UCSD-AML1 (cell line): Measurements from ENCODE around the gene RNASEL.

Experiments
- DNase-seq: peaks from one replicate; lab custom pipeline; 2025; ENCODE audit not compliant: unreplicated experiment; lab: John Stamatoyannopoulos, UW

Gene RNASEL, protein sequence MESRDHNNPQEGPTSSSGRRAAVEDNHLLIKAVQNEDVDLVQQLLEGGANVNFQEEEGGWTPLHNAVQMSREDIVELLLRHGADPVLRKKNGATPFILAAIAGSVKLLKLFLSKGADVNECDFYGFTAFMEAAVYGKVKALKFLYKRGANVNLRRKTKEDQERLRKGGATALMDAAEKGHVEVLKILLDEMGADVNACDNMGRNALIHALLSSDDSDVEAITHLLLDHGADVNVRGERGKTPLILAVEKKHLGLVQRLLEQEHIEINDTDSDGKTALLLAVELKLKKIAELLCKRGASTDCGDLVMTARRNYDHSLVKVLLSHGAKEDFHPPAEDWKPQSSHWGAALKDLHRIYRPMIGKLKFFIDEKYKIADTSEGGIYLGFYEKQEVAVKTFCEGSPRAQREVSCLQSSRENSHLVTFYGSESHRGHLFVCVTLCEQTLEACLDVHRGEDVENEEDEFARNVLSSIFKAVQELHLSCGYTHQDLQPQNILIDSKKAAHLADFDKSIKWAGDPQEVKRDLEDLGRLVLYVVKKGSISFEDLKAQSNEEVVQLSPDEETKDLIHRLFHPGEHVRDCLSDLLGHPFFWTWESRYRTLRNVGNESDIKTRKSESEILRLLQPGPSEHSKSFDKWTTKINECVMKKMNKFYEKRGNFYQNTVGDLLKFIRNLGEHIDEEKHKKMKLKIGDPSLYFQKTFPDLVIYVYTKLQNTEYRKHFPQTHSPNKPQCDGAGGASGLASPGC

GRCh38 chr1:182588500-182589396 lies at the start of gene RNASEL:
RNASEL (minus strand) TSS chr1:182589256; CDS start chr1:182586806, 2,450 bp downstream.
- peak; percentile 67 for DNase-seq

GRCh38 chr1:182637769-182638168 lies 48.7 kb upstream of the RNASEL start:
- DNase-seq = no peak

- DNase-seq = no peak
Observed at GRCh38 chr1:182635871-182636270, 46.8 kb upstream of the RNASEL start.

- DNase-seq = no peak
Observed at GRCh38 chr1:182634306-182635072, 45.4 kb upstream of the RNASEL start.

GRCh38 chr1:182633657-182634281 lies 44.7 kb upstream of the RNASEL start:
- DNase-seq = no peak

- no peak for DNase-seq
Observed at GRCh38 chr1:182633031-182633430, 44.0 kb upstream of the RNASEL start.

GRCh38 chr1:182632441-182632857 lies 43.4 kb upstream of the RNASEL start:
- peak; percentile 28 for DNase-seq

DNA sequence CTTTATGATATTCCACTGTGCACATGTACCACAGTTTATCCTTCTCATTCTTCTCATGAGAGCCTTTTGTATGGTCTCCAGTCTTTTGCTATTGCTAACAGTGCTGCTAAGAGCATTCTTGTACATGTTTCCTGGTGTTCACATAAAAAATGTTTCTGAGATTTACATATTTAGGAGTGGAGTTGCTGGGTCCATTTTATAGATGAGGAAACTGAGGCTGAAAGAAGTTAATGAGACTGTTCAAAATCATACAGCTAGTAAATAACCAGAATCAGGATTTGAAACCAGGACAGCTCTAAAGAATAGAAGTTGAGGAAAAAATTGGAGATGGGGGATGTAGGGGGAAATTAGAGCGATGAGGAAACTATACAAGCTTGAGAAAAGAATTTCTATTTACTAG lies 42.9 kb upstream of the RNASEL start:
- no peak for DNase-seq

DNA sequence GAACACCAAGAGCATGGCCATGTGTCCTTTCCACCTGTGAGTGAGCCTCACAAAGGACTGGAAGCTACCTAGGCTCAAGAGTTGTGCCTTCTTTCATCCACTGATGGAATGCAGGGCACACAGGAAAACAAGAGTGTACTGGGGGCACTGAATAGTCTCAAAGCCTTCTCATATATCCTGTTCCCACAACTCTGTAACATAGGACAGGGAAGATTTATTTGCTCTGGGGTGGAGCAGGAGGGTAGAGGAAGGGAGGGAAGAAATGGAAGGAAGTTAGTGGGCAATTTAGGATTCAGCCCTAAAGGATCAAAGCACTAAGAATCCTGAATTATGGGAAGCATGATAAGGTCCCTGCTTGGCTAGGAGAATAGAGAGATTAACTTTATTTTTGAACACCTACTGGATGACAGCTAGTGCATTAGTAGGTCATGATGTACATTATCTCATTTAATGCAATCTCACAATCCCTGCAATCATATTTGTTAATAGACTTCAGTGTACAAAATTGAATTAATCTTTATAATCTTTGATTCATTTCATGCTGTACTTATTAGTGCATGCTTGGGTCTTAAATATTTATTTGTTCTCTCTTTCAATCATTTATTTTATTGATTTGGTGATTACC lies 42.1 kb upstream of the RNASEL start:
- no peak for DNase-seq

- DNase-seq = no peak
Observed at GRCh38 chr1:182630586-182630985, 41.5 kb upstream of the RNASEL start.

DNA sequence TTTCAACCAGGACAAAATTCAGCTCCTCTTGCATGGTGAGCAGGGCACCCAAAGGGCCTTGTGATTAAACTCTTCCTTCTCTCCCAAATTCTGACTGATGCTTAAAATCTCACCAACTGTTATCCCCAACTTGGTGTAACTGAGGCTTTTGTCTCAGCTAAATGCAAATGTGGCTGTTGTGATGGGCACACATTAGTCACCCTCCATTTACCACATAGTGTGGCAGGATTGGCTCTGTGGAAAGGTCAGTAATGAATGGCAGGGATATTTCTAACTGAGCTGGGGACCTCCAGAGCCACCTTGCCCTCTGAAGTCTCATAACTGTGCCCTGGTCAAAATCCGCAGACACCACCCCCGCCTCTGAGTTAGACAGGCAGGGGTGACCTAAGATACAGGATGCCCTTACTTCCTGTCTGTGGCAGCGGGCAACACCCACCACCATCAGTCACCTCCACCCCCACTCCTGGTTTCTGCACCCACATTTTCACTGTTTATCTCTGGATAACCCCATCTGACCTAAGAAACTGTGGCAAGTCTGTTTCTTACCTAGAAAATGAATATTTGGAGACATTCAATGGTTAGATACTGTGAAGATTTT lies 40.5 kb upstream of the RNASEL start:
- peak; percentile 60 for DNase-seq

DNA sequence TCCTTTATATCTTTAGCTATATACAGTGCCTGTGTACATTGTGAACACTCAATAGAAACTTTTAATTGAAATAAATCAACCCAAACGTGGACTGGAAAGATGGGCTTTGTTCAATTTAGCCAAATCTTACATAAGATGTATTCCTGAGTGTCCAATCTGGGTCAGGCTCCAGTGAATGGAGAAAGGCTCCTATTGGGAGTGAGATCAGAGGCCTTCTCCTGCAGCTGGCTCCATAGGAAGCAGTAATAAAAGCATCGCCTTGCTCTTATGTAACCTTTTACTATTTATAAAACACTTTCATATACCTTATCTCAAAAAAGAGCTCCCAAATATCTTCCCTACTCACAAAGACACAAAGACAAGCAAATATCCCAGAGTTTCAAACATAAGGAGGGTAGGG lies 40.0 kb upstream of the RNASEL start:
- no peak for DNase-seq

DNA sequence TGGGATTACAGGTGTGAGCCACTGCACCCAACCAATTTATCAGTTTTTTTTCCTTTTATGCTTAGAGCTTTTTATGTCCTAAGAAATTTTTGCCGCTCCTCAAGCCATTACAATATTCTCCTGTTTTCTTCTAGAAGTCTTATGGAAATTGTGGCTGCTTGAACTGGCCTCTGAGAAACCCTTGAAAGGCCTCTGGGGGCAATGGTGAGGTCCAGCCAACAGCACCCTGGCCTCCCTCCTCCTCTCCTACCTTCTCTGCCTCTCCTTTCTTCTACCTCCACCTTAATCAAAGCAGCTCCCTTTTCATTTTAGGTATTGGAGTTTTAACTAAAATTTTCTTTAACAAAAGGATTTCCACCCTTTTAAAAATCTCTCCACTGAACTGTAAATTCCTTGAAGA lies 39.6 kb upstream of the RNASEL start:
- no peak for DNase-seq

GRCh38 chr1:182627622-182628021 lies 38.6 kb upstream of the RNASEL start:
- no peak for DNase-seq

DNA sequence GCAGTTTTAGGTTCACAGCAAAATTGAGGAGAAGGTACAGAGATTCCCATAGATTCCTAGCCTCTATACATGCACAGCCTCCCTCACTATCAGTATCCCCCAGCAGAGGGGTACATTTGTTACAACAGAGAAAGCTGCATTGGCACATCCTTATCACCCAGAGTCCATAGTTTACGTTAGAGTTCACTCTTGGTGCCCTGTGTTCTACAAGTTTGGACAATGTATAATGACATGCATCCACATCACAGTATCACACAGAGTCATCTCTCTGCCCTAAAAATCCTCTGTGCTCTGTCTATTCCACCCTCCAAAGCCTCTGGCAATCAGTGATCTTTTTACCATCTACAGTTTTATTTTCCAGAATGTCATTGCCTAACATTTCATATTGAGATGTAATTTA lies 37.5 kb upstream of the RNASEL start:
- DNase-seq = no peak

DNA sequence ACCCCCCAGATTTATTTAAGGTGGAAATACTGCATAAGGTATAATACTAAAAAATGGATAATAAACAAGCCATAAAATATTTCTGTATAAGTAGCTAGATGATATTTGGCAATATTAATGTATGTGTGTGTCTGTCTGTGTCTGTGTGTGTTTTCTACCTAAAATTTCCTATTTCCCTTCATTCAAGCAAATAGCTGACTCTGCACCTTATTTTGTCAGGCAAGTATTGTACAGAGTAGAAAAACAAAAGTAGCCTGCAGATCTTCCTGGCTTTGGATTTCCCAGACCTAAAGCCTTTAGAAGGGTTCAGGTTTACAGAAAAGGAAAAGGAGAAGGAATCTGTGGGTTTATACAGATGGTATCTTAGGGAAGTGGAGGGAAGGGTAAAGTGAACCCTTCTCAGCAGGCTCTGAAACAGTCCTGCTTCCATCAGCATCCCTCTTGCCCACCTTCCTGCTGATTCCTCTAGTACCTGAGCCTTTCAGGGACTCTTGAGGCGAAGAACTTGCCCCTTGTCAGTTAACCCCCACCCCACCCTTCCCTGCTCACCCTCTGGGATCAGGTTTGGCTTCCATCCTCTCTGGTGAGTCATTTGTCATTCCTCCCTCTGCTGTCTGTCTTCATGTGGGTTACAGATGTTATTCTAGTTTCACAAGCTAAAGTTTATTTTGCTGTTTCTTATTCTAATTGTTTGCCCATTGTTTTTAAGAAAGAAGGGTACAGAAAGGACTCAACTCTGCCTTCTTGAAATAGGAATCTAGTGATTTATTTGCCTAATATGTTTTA lies 36.9 kb upstream of the RNASEL start:
- no peak for DNase-seq

DNA sequence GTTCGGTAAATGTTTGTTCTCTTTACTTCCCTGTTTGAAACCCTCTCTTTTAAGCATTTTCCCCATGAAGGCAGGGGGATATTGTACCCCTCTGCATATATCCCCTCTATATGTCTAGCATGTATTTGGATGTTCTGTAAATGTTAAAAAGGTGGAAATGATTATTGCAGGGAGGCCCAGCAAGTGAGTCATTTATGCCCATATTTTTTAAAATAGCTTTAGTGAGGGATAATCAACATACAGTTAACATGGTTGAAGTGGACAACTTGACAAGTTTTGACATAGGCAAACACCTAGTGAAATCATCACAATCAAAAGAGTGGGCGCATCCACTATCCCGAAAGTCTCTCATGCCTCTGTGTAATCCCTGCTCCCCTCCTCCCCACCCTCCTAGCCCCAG lies 36.0 kb upstream of the RNASEL start:
- DNase-seq = no peak

DNA sequence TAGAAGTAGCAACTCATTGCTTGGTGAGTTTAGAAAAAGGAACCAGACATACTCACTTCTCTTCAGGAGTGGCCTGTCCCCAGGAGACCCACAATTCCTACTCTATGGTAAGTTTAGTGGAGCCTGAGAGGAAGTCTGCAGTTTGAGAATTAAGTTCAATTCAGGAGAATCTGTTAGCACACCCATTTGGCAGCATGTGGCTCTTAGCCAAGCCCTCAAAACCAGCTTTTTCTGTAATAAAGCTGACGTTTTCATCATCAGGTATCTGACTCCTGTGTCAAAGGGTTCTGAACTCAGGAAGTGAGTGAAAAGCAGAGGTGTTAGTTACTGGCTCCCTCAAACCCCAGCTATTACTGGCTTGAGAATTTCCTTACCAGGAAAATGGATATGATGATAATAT lies 35.5 kb upstream of the RNASEL start:
- DNase-seq = no peak
